ENCODE results near the gene EPAS1. TPM values are rescaled to one million over a fixed set of nuclear protein-coding genes. Genes with fewer than 3 reads are reported as not detected.

EPAS1 gene
- total RNA-seq, 1 experiment from 2014 or later, result 55.9 TPM

- TF ChIP-seq EZH2 (IDR thresholded peaks at IDR 0.05) (no peak), MAX (IDR thresholded peaks at IDR 0.05) (no peak), CTCF (IDR thresholded peaks at IDR 0.05 in 2 of 3, conservative IDR thresholded peaks at IDR 0.05 in 1 of 3; ENCODE audit: borderline replicate concordance in 1 of 3, insufficient read depth in 1 of 3, low read depth in 2 of 3, low read length in 2 of 3) (peak; percentile 48 to 55 (median 49); a peak in 4 of 6 replicates), ELF1 (IDR thresholded peaks at IDR 0.05; ENCODE audit: borderline replicate concordance, low read depth) (no peak), RAD21 (IDR thresholded peaks at IDR 0.05; ENCODE audit: low read depth) (peak; percentile 77), JUND (IDR thresholded peaks at IDR 0.05) (no peak), FOSL1 (IDR thresholded peaks at IDR 0.05; ENCODE audit: low read depth) (no peak), CBX3 (IDR thresholded peaks at IDR 0.05; ENCODE audit: low read depth) (no peak)
- H3K4me2 ChIP-seq (ENCODE audit: low read length), result no peak overlapping the region
- H3K9me2 ChIP-seq (ENCODE audit: insufficient read depth), result no peaks in the 10 kb centered on the region
- no peaks in the 10 kb centered on the region for H3K9me3 ChIP-seq (ENCODE audit: control insufficient read depth in 1 of 2, insufficient read depth in 1 of 2, low read depth in 1 of 2, low read length in 2 of 2)
- H3K36me3 ChIP-seq (ENCODE audit: control insufficient read depth in 1 of 2, insufficient read depth in 2 of 2, low read length in 2 of 2), result no peaks in the 10 kb centered on the region
- no peak overlapping the region for H3K9ac ChIP-seq (ENCODE audit: low read length)
- H3K27me3 ChIP-seq (ENCODE audit: insufficient read depth, low read length), result no peaks in the 10 kb centered on the region
- intact Hi-C loops (cut with micrococcal nuclease), result no loop called here
- DNase-seq (ENCODE audit: low read depth, low spot score) (no peak), ATAC-seq (no peak)
- ChIA-PET CTCF (interaction anchor here (1.0 to 1.7 kb wide), 5 partner anchors 13 to 301 kb away, joined by 3 to 16 read pairs (median 3); no protein-coding TSS in a partner anchor), POLR2A (interaction anchor here (1.5 kb wide), 1 partner anchor 16 kb away, joined by 3 read pairs; no protein-coding TSS in a partner anchor), RAD21 (ENCODE audit: low non-redundant PET in 1 of 2, low total read pairs in 2 of 2, uncharacterized antibody in 2 of 2, unreplicated experiment in 2 of 2) (interaction anchor here in 1 of 2 experiments (0.9 kb wide), 1 partner anchor 232 kb away, joined by 3 read pairs; no protein-coding TSS in a partner anchor)
- H3K4me1 ChIP-seq (ENCODE audit: control insufficient read depth in 1 of 2, insufficient read depth in 2 of 2, low read length in 2 of 2), result peaks cover 8 to 26% of the 10 kb centered on the region in 2 experiments; a peak in 3 of 4 replicates
- no peak overlapping the region for H2AFZ ChIP-seq (ENCODE audit: low read depth, low read length, poor library complexity, severe bottlenecking)
- no peak overlapping the region for H3K27ac ChIP-seq (ENCODE audit: low read depth, low read length)
- BruUV-seq (replicated peaks), result no TSS peak
- H4K20me1 ChIP-seq (ENCODE audit: insufficient read depth), result no peaks in the 10 kb centered on the region
- peaks cover 10% of the 10 kb centered on the region; the same call in 1 of the 2 replicates for H3K79me2 ChIP-seq (ENCODE audit: insufficient read depth, low read length)
- H3K4me3 ChIP-seq (replicated peaks in 1 of 2; ENCODE audit: low read depth in 1 of 2, low read length in 2 of 2), result no peak overlapping the region
Observed at GRCh38 chr2:46294176-46294836, 2.9 kb upstream of the EPAS1 start.

Data from HCT116 (cell line).